D721Med (cell line): Measurements from ENCODE around the gene BTN2A1.
A peak's percentile ranks its signal among the peaks of the same experiment; 100 is the strongest.

Source experiments
- DNase-seq: peaks from one replicate; pipeline ENCODE4 v3.0.0; 2011; ENCODE audit warnings: low spot score; ENCODE audit not compliant: insufficient read length
- FAIRE-seq: peaks from 2 replicates; lab custom pipeline; 2011; peaks lifted over from hg19 to GRCh38; lab: Jason Lieb, UNC
- CTCF ChIP-seq: IDR thresholded peaks from 2 replicates; pipeline ENCODE4 v1.5.1; 2012; ENCODE audit warnings: mild to moderate bottlenecking, control low read depth; ENCODE audit not compliant: insufficient read depth; ENCODE audit errors: missing control alignments

Gene BTN2A1

GRCh38 chr6:26470643-26471042, 12.9 kb downstream of the BTN2A1 start:
- DNase-seq (no peak), FAIRE-seq (no peak)
- TF ChIP-seq CTCF, result no peak

- DNase-seq (no peak), FAIRE-seq (no peak)
- TF ChIP-seq CTCF, result no peak
These were observed 14.2 kb downstream of the BTN2A1 start for GRCh38 chr6:26471970-26472369.

GRCh38 chr6:26472549-26473290, 15.0 kb downstream of the BTN2A1 start:
- FAIRE-seq (no peak), DNase-seq (no peak)
- TF ChIP-seq CTCF, result no peak

GRCh38 chr6:26473429-26473757, 15.6 kb downstream of the BTN2A1 start:
- FAIRE-seq (no peak), DNase-seq (no peak)
- no peak for TF ChIP-seq CTCF

GRCh38 chr6:26473758-26474438, 16.1 kb downstream of the BTN2A1 start:
- peak; percentile 39 for DNase-seq
- no peak for FAIRE-seq
- no peak for TF ChIP-seq CTCF

GRCh38 chr6:26474439-26474881, 16.7 kb downstream of the BTN2A1 start:
- FAIRE-seq (no peak), DNase-seq (no peak)
- no peak for TF ChIP-seq CTCF
